Heart left ventricle (tissue), 16 donors: ENCODE data around the gene OSBPL9. TPM values are rescaled to one million over a fixed set of nuclear protein-coding genes. Genes with fewer than 3 reads are reported as not detected.

Source experiments
- ATAC-seq, 4 donors: fragments of 200-7000 bp; cut with Tn5 transposase; one replicate each; pipeline ENCODE4 v1.9.1; 2020 to 2022; ENCODE audit warnings: moderate library complexity in 4 of 4, mild to moderate bottlenecking in 3 of 4, moderate number of reproducible peaks in 1 of 4
- DNase-seq, 5 donors: peaks; one replicate each; pipeline ENCODE4 v3.0.0-alpha.2; 2020
- H3K27ac ChIP-seq, 12 donors: fragments of 200-600 bp; sonication (generic) in 4 of 12; one replicate each; pipeline versions ENCODE4 v1.5.0 to v1.8.0; 2016 to 2022; ENCODE audit warnings: mild to moderate bottlenecking in 2 of 12
- H3K27me3 ChIP-seq, 9 donors: fragments of 200-600 bp; sonication (generic) in 2 of 9; one replicate each; pipeline versions ENCODE4 v1.5.1 to v1.8.0; 2016 to 2022; ENCODE audit warnings: mild to moderate bottlenecking in 3 of 9
- H3K36me3 ChIP-seq, 9 donors: fragments of 200-600 bp; sonication (generic) in 2 of 9; one replicate each; pipeline versions ENCODE4 v1.5.0 to v1.8.0; 2018 to 2022; ENCODE audit warnings: mild to moderate bottlenecking in 2 of 9
- H3K4me1 ChIP-seq, 12 donors: fragments of 200-600 bp; sonication (generic) in 4 of 12; one replicate each; pipeline versions ENCODE4 v1.5.0 to v1.8.0; 2016 to 2022; ENCODE audit warnings: mild to moderate bottlenecking in 3 of 12
- H3K4me3 ChIP-seq, 12 donors: fragments of 200-600 bp; sonication (generic) in 4 of 12; one replicate each; pipeline versions ENCODE4 v1.5.0 to v1.8.0; 2017 to 2022; ENCODE audit warnings: mild to moderate bottlenecking in 9 of 12, moderate library complexity in 4 of 12
- H3K9me3 ChIP-seq, 12 donors: fragments of 200-600 bp; sonication (generic) in 4 of 12; one replicate each; pipeline versions ENCODE4 v1.5.0 to v1.8.0; 2016 to 2022; ENCODE audit warnings: mild to moderate bottlenecking in 1 of 12
- CTCF ChIP-seq, 12 donors: fragments of 200-600 bp; sonication (generic) in 4 of 12; IDR thresholded peaks; one replicate each; pipeline versions ENCODE4 v1.5.0 to v1.8.0; 2018 to 2022; ENCODE audit warnings: antibody characterized with exemption in 12 of 12, mild to moderate bottlenecking in 5 of 12
- POLR2A ChIP-seq, 2 donors: fragments of 450-650 bp; IDR thresholded peaks; one replicate each; pipeline ENCODE4 v1.6.1; 2017; ENCODE audit warnings: antibody characterized with exemption in 2 of 2, mild to moderate bottlenecking in 2 of 2, moderate library complexity in 2 of 2
- WGBS, 4 donors: extraction: QIAGEN DNeasy Blood & Tissue Kit in 2 of 4; methylation state at CpG; one replicate each; pipeline versions ENCODE4 v1.1.5 to v1.1.7; 2013 to 2018; 5-methylcytosine and 5-hydroxymethylcytosine counted together
- intact Hi-C, 10 donors: fragments of 100-400 bp; cut with DNase I; formaldehyde crosslinking; loops; one replicate each; pipeline versions ENCODE4 v1.11.1 to v1.14.2; 2022
- polyA plus RNA-seq, 2 donors: library from polyadenylated mRNA; stranded (reverse); fragments of 200-250 nt; gene quantifications; one replicate each; pipeline ENCODE4 v1.2.3, GENCODE V29; 2013
- total RNA-seq, 9 donors: library from RNA; depleted of rRNA in 2 of 9; stranded (reverse); fragments of >200 nt in 2 of 9; fragmentation: NEBNext Ultra II Directional in 3 of 9; extraction: Animal tissue kit (Norgen Biotek cat#: 25700) in 3 of 9; gene quantifications; one replicate each; pipeline versions ENCODE4 v1.1.0 to v1.2.4, GENCODE V29; 2016 to 2023
- donor health status: ischemic (EF 13 %, LVEDD 7.1; RV severe dilation, severe dysfunction).
- donor health status: healthy with polysubstance abuse.
- donor health status: DM: no; HTN: yes; CAD: no.
- donor health status: DM: no; HTN: no; CAD: no.
- donor health status: ischemic (EF 25% LVEDD 6.9; RV normal size, moderate dysfunction).
- donor health status: ischemic (EF 25% LVEDD 5.7; RV mildly dilated, moderate dysfunction).
- donor health status: healthy.
- donor health status: DM: yes; HTN: yes; CAD: no.
- donor health status: ischemic (EF 35%, LVEDD 5.7; RV mildly dilated, moderate dysfunction).
- donor health status: nonischemic (EF 11% LVEDD 7.7; RV severe dilation, severe dysfunction).
- donor health status: DM: yes; HTN: yes; CAD: no.
- donor health status: PGD.
- donor health status: ischemic (EF 29% LVEDD 5.4; RV normal size, mild dysfunction).
- donor health status: nonischemic (EF 23%, LVEDD 6.1; RV moderate dilation, normal function).

The OSBPL9 gene
- total and polyA plus RNA-seq, 11 donors = 44.5 to 69.5 (median 52.5) TPM

- peaks cover 0 to 22% (median 7%) of the 10 kb centered on the region in 12 donors for H3K4me1 ChIP-seq
- peaks cover 0 to 100% (median 99%) of the 10 kb centered on the region in 9 donors for H3K36me3 ChIP-seq
- no peak overlapping the region for H3K4me3 ChIP-seq
- intact Hi-C loops = no loop called here
- H3K27ac ChIP-seq = peak overlapping the region in 2 of 12 donors; percentile 0 to 18
- no peaks in the 10 kb centered on the region for H3K9me3 ChIP-seq
- 90 to 100% (median 94%) methylated on average over 1 of the region's 1 CpG for WGBS, 4 donors
- TF ChIP-seq POLR2A (IDR thresholded peaks at IDR 0.05) = no peak
- TF ChIP-seq CTCF (IDR thresholded peaks at IDR 0.05) = no peak
- DNase-seq (no peak), ATAC-seq (no peak)
- no peaks in the 10 kb centered on the region for H3K27me3 ChIP-seq
These were observed 172.4 kb downstream of the OSBPL9 start for GRCh38 chr1:51789342-51789741.

- ATAC-seq = peak in 1 of 4 donors; percentile 5
- no peak for TF ChIP-seq POLR2A (IDR thresholded peaks at IDR 0.05)
- TF ChIP-seq CTCF (IDR thresholded peaks at IDR 0.05) = no peak
These were observed 173.5 kb downstream of the OSBPL9 start for GRCh38 chr1:51790385-51790784.

DNA sequence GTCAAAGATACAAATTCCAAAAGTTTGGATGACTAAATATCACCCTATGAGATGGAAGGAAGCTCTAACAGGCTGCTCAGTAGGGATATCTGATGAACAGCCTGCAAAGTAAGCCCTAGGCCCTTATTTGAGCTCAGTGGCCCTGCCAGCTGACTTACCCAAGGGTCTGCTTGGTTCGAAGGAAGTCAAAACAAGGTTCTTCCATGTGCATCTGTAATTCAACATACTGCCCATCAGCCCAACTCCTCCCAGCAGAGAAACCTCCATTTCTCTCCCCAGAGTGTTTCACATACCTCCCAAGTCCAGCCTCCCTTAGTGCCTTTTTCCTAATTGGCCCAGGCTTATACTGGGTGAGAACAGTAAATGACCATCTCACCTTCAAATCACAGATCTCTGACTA is 175.0 kb downstream of the OSBPL9 start:
- no peak for TF ChIP-seq POLR2A (IDR thresholded peaks at IDR 0.05)
- TF ChIP-seq CTCF (IDR thresholded peaks at IDR 0.05) = no peak
- DNase-seq = no peak
- WGBS, 4 donors = 81 to 95% (median 91%) methylated on average over 1 of the region's 1 CpG
- Histone ChIP-seq H3K27ac (no peak overlapping the region), H3K4me1 (peaks cover 0 to 11% (median 3%) of the 10 kb centered on the region in 12 donors), H3K4me3 (no peak overlapping the region), H3K27me3 (no peaks in the 10 kb centered on the region), H3K36me3 (peaks cover 0 to 100% (median 87%) of the 10 kb centered on the region in 9 donors), H3K9me3 (no peaks in the 10 kb centered on the region)
- no peak for ATAC-seq
- intact Hi-C loops = no loop called here

More at GRCh38 chr1:51790385-51790784, 173.5 kb downstream of the OSBPL9 start:
- WGBS, 4 donors = 91 to 95% (median 94%) methylated on average over 6 of the region's 6 CpGs
- Histone ChIP-seq H3K27ac (no peak overlapping the region), H3K27me3 (no peaks in the 10 kb centered on the region), H3K4me3 (no peak overlapping the region), H3K36me3 (peaks cover 0 to 100% (median 99%) of the 10 kb centered on the region in 9 donors), H3K9me3 (no peaks in the 10 kb centered on the region), H3K4me1 (peaks cover 0 to 12% (median 4%) of the 10 kb centered on the region in 12 donors)
- intact Hi-C loops = no loop called here
- DNase-seq = no peak

DNA sequence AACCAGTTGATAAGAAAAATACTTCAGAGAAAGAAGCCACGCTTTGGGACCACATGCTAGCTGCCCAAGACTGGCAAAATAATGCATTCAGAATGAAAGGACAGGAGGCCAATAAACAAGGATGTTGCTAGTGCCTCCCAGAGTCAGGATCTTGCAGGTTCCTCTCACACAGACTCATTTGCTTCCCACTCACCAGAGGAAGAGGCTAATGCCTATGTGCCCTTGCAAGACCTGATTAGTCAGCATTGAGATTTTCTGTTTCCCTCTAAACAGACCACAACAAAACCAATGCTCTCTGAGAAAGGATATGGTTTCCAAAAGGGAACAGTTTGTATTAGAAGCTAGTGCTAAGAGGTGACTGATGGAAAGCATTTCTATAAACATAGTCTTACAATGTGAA is 176.0 kb downstream of the OSBPL9 start:
- Histone ChIP-seq H3K27ac (no peak overlapping the region), H3K4me1 (peaks cover 0 to 11% (median 3%) of the 10 kb centered on the region in 12 donors), H3K9me3 (no peaks in the 10 kb centered on the region), H3K4me3 (no peak overlapping the region), H3K27me3 (no peaks in the 10 kb centered on the region), H3K36me3 (peaks cover 0 to 100% (median 87%) of the 10 kb centered on the region in 9 donors)
- peak in 2 of 4 donors; percentile 19 to 41 for ATAC-seq
- intact Hi-C loops = no loop called here
- DNase-seq = no peak
- WGBS, 4 donors = 87 to 94% (median 92%) methylated on average over 1 of the region's 1 CpG
- TF ChIP-seq CTCF (IDR thresholded peaks at IDR 0.05) (no peak), POLR2A (IDR thresholded peaks at IDR 0.05) (no peak)
